ENCODE data around the gene SERPINC1. TPM values are rescaled to one million over a fixed set of nuclear protein-coding genes. Genes with fewer than 3 reads are reported as not detected.
"Not testable (repeated sequence)": the region's sequence is repeated elsewhere in the genome, so short reads cannot be mapped to it uniquely, and the experiment has no call there.

The SERPINC1 gene
- polyA plus RNA-seq, 1 donor from 2014 or later = not detected

DNA sequence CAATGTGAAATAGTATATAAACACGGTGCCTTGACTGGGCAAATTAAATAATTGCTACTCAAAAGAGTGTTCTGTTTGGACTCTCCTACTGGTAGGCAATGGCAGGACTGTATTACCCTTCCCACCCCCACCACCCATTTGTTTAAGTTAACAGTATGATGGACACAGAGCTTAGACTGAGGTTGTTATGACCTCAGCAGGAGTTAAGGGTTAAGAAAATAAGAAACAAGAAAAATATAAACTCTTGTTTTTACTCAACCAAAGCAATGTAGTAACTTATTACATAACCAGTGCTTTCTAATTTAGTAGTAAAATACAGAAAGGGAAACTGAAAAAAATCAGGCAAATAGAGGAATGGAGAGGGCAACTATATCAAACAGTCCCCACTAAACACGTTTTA, 19.9 kb upstream of the SERPINC1 start:
- Histone ChIP-seq H3K4me3 (ENCODE audit: low read length) (no peak overlapping the region), H2AFZ (ENCODE audit: low read depth, low read length) (no peak overlapping the region), H3K27me3 (ENCODE audit: insufficient read depth, low read depth, low read length) (no peaks in the 10 kb centered on the region), H3K27ac (ENCODE audit: low read length) (no peak overlapping the region), H3K79me2 (replicated peaks; ENCODE audit: insufficient read depth, low read length) (no peaks in the 10 kb centered on the region), H3K36me3 (ENCODE audit: insufficient read depth, low read length) (peaks cover 8% of the 10 kb centered on the region), H3K4me2 (ENCODE audit: low read length) (no peak overlapping the region), H3K9me3 (ENCODE audit: low read length) (no peaks in the 10 kb centered on the region), H4K20me1 (ENCODE audit: insufficient read depth) (no peaks in the 10 kb centered on the region), H3K9me2 (ENCODE audit: insufficient read depth, low read length) (no peaks in the 10 kb centered on the region), H3F3A (ENCODE audit: insufficient read depth, low read length, poor library complexity, severe bottlenecking) (no peaks in the 10 kb centered on the region), H3K9ac (ENCODE audit: low read length) (no peak overlapping the region)
- TF ChIP-seq POLR2AphosphoS5 (IDR thresholded peaks at IDR 0.05) (no peak), SMC3 (conservative IDR thresholded peaks at IDR 0.05; ENCODE audit: poor library complexity) (no peak), CTCF (IDR thresholded peaks at IDR 0.05; ENCODE audit: poor library complexity, severe bottlenecking) (no peak), MXI1 (conservative IDR thresholded peaks at IDR 0.05; ENCODE audit: poor library complexity, severe bottlenecking) (no peak), RAD21 (conservative IDR thresholded peaks at IDR 0.05) (no peak), EZH2 (IDR thresholded peaks at IDR 0.05; ENCODE audit: borderline replicate concordance, insufficient read depth, low read length, poor library complexity, severe bottlenecking) (no peak), EP300 (conservative IDR thresholded peaks at IDR 0.05; ENCODE audit: poor library complexity, severe bottlenecking) (no peak), TAF1 (IDR thresholded peaks at IDR 0.05; ENCODE audit: low read depth) (no peak)
- TF ChIP-seq, protein P1, sequence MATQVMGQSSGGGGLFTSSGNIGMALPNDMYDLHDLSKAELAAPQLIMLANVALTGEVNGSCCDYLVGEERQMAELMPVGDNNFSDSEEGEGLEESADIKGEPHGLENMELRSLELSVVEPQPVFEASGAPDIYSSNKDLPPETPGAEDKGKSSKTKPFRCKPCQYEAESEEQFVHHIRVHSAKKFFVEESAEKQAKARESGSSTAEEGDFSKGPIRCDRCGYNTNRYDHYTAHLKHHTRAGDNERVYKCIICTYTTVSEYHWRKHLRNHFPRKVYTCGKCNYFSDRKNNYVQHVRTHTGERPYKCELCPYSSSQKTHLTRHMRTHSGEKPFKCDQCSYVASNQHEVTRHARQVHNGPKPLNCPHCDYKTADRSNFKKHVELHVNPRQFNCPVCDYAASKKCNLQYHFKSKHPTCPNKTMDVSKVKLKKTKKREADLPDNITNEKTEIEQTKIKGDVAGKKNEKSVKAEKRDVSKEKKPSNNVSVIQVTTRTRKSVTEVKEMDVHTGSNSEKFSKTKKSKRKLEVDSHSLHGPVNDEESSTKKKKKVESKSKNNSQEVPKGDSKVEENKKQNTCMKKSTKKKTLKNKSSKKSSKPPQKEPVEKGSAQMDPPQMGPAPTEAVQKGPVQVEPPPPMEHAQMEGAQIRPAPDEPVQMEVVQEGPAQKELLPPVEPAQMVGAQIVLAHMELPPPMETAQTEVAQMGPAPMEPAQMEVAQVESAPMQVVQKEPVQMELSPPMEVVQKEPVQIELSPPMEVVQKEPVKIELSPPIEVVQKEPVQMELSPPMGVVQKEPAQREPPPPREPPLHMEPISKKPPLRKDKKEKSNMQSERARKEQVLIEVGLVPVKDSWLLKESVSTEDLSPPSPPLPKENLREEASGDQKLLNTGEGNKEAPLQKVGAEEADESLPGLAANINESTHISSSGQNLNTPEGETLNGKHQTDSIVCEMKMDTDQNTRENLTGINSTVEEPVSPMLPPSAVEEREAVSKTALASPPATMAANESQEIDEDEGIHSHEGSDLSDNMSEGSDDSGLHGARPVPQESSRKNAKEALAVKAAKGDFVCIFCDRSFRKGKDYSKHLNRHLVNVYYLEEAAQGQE (IDR thresholded peaks at IDR 0.05; ENCODE audit: borderline replicate concordance) = no peak

- Histone ChIP-seq H3K79me2 (replicated peaks; ENCODE audit: insufficient read depth, low read length) (no peaks in the 10 kb centered on the region), H4K20me1 (ENCODE audit: insufficient read depth) (no peaks in the 10 kb centered on the region), H3K4me3 (ENCODE audit: low read length) (no peak overlapping the region), H3K9me3 (ENCODE audit: low read length) (no peaks in the 10 kb centered on the region), H3K9ac (ENCODE audit: low read length) (no peak overlapping the region), H3F3A (ENCODE audit: insufficient read depth, low read length, poor library complexity, severe bottlenecking) (no peaks in the 10 kb centered on the region), H3K27ac (ENCODE audit: low read length) (no peak overlapping the region), H3K36me3 (ENCODE audit: insufficient read depth, low read length) (peaks cover 8% of the 10 kb centered on the region), H2AFZ (ENCODE audit: low read depth, low read length) (no peak overlapping the region), H3K27me3 (ENCODE audit: insufficient read depth, low read depth, low read length) (no peaks in the 10 kb centered on the region), H3K9me2 (ENCODE audit: insufficient read depth, low read length) (no peaks in the 10 kb centered on the region), H3K4me2 (ENCODE audit: low read length) (no peak overlapping the region)
- no peak for TF ChIP-seq TAF1 (IDR thresholded peaks at IDR 0.05; ENCODE audit: low read depth)
- TF ChIP-seq EZH2 (IDR thresholded peaks at IDR 0.05; ENCODE audit: borderline replicate concordance, insufficient read depth, low read length, poor library complexity, severe bottlenecking) = no peak
- no peak for TF ChIP-seq SMC3 (conservative IDR thresholded peaks at IDR 0.05; ENCODE audit: poor library complexity)
- no peak for TF ChIP-seq POLR2AphosphoS5 (IDR thresholded peaks at IDR 0.05)
- TF ChIP-seq MXI1 (conservative IDR thresholded peaks at IDR 0.05; ENCODE audit: poor library complexity, severe bottlenecking) = no peak
- TF ChIP-seq, protein P1 (IDR thresholded peaks at IDR 0.05; ENCODE audit: borderline replicate concordance) = no peak
- no peak for TF ChIP-seq CTCF (IDR thresholded peaks at IDR 0.05; ENCODE audit: poor library complexity, severe bottlenecking)
- no peak for TF ChIP-seq EP300 (conservative IDR thresholded peaks at IDR 0.05; ENCODE audit: poor library complexity, severe bottlenecking)
- no peak for TF ChIP-seq RAD21 (conservative IDR thresholded peaks at IDR 0.05)
These were observed 17.3 kb upstream of the SERPINC1 start for GRCh38 chr1:173934440-173934839.

DNA sequence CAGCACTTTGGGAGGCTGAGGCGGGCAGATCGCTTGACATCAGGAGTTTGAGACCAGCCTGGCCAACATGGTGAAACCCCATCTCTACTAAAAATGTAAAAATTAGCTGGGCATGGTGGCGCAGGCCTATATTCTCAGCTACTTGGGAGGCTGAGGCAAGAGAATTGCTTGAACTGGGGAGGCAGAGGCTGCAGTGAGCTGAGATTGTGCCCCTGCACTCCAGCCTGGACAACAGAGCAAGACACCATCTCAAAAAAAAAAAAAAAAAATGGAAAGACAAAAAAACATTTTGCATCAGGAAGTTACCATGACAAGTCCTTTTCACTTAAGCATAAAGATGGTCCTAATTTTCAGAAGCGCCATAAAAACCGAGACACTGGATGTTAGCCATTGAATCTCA, 13.4 kb upstream of the SERPINC1 start:
- H3K36me3 ChIP-seq (ENCODE audit: insufficient read depth, low read length); H3K9ac ChIP-seq (ENCODE audit: low read length); H3K4me2 ChIP-seq (ENCODE audit: low read length); H3K27ac ChIP-seq (ENCODE audit: low read length); H3K4me3 ChIP-seq (ENCODE audit: low read length); H3K79me2 ChIP-seq (replicated peaks; ENCODE audit: insufficient read depth, low read length); H3K9me3 ChIP-seq (ENCODE audit: low read length); H3K9me2 ChIP-seq (ENCODE audit: insufficient read depth, low read length); H3F3A ChIP-seq (ENCODE audit: insufficient read depth, low read length, poor library complexity, severe bottlenecking); H3K27me3 ChIP-seq (ENCODE audit: insufficient read depth, low read depth, low read length); H4K20me1 ChIP-seq (ENCODE audit: insufficient read depth); H2AFZ ChIP-seq (ENCODE audit: low read depth, low read length): not testable (repeated sequence)
